GM12865 (cell line): ENCODE data around the gene CEP89.

Source experiments
- DNase-seq: peaks from one replicate; pipeline ENCODE4 v3.0.0; 2010; ENCODE audit warnings: low read depth
- H3K4me3 ChIP-seq: 2 replicates; pipeline ENCODE4 v1.5.1; 2011; ENCODE audit warnings: mild to moderate bottlenecking, low read depth, low read length, control low read depth
- TF ChIP-seq, protein P1 (sequence below): IDR thresholded peaks from 2 replicates; pipeline ENCODE4 v1.5.1; 2011; ENCODE audit warnings: low read length, control low read depth, low read depth, inconsistent platforms; ENCODE audit not compliant: insufficient read depth; ENCODE audit errors: missing control alignments

CEP89 gene

DNA sequence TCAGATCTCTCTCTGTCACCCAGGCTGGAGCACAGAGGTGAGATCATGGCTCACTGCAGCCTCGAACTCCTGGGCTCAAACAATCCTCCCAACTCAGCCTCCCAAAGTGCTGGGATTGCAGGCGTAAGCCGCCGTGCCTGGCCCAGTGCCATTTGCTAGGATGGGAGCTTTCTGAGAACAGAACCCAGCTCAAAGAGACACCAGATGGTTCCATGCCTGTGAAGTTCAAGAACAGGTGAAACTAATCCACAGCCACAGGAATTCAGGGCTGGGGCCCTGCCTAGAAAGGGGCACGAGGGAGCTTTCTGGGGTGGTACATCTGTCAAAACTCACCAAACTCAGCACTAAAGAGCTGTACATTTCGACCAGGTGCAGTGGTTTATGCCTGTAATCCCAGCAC is 106.4 kb downstream of the CEP89 start:
- no peak for DNase-seq
- H3K4me3 ChIP-seq = no peak overlapping the region
- TF ChIP-seq, protein P1, sequence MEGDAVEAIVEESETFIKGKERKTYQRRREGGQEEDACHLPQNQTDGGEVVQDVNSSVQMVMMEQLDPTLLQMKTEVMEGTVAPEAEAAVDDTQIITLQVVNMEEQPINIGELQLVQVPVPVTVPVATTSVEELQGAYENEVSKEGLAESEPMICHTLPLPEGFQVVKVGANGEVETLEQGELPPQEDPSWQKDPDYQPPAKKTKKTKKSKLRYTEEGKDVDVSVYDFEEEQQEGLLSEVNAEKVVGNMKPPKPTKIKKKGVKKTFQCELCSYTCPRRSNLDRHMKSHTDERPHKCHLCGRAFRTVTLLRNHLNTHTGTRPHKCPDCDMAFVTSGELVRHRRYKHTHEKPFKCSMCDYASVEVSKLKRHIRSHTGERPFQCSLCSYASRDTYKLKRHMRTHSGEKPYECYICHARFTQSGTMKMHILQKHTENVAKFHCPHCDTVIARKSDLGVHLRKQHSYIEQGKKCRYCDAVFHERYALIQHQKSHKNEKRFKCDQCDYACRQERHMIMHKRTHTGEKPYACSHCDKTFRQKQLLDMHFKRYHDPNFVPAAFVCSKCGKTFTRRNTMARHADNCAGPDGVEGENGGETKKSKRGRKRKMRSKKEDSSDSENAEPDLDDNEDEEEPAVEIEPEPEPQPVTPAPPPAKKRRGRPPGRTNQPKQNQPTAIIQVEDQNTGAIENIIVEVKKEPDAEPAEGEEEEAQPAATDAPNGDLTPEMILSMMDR = no peak

DNA sequence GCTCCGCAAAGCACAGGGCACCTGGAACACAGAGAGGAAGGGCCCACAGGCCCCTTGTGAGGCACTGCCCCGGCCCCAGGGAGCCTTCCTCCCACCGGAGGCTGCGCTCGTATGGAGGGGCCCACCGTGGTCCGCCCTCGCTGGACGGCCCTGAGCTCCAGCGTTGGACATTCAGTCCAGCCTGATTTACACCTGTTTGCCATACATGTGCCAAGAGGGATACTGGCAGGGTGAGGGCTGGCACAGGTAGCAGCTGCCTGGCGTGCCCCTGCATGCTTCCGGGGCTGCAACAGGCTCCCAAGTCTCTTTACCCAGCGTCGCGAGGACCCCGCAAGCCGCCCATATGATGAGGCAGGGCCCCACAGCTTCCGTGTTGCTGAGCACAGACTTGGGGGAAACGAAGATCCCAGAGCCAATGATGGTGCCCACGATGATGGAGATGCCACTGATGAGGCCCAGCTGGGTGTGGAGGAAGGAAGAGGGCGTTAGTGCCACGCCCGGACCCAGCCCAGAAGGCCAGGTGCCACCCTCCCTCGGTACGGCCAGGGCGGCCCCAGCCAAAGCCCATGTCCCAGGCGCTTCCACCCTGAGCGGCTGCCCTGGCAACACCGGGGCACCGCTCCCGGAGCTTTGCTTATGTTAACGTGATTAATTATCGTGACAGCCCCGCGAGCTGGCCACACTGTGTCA is 107.3 kb downstream of the CEP89 start:
- H3K4me3 ChIP-seq = no peak overlapping the region
- TF ChIP-seq, protein P1 = no peak
- no peak for DNase-seq

DNA sequence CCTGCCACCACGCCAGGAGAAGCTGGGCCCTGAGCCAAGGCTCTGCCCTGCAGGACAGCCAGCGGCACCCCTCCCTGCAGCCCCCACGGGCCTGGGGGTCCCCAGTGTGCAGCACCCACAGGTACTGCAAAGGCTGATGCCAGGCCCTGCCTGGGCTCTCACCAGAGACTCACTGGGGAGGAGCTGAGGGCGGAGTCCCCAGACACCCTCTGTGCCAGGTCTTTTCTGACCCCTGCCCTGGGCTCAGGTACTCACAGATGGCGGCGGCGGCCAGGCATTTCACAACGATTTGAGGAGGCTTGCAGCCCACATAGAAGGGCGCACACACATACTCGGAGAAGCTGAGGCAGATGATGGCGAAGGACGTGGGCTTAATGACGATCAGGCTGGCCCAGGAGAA is 107.9 kb downstream of the CEP89 start:
- no peak overlapping the region for H3K4me3 ChIP-seq
- DNase-seq = no peak
- TF ChIP-seq, protein P1 = no peak

DNA sequence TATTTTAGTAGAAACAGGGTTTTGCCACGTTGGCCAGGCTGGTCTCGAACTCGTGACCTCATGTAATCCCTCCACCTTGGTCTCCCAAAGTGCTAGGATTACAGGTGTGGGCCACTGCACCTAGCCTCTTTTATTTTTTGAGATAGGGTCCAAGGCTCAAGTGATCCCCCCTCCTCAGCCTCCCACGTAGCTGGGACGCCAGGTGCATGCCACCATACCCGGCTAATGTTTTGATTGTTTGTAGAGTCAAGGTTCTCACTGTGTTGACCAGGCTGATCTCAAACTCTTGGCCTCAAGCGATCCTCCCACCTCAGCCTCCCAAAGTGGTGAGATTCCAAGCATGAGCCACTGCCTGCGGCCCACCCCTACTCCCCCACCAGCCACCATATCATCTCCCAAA is 108.5 kb downstream of the CEP89 start:
- no peak overlapping the region for H3K4me3 ChIP-seq
- no peak for DNase-seq
- TF ChIP-seq, protein P1 = no peak

DNA sequence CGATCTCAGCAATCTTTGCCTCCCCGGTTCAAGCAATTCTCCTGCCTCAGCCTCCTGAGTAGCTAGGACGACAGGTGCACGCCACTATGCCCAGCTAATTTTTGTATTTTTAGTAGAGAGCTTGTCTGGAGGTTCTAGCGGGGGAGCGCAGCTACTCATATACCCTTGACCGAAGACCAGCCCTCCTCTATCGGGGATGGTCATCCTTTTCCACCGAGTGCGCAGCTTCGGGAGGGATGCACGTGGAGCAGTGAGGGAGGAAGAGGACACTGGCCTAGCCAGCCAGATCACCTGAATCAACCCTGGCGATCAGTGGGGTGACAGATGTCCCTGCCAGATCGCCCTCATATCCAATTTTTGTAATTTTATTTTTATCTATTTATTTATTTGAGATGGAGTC is 109.0 kb downstream of the CEP89 start:
- TF ChIP-seq, protein P1 = no peak

DNA sequence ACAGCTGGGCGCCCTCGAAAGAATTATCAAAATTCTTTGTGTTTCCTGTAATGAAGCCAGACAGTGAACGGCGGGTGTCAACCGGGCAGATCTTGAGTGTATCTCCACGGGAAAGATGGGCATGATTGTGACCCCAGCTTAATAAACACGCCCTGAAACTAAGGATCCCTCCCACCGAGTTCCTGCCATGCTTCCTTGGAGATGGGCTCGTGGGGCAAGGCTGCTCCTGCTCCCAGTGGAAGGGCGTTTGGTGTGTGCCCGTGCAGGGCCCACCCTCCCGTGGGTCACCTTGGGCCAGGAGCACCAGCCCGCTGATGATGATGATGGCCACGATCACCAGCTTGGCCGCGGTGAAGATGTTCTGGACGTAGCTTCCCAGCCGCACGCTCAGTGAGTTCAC is 109.6 kb downstream of the CEP89 start:
- TF ChIP-seq, protein P1 = no peak
- no peak overlapping the region for H3K4me3 ChIP-seq
- no peak for DNase-seq

More for the DNA sequence above, 109.0 kb downstream of the CEP89 start:
- no peak overlapping the region for H3K4me3 ChIP-seq
- DNase-seq = no peak

DNA sequence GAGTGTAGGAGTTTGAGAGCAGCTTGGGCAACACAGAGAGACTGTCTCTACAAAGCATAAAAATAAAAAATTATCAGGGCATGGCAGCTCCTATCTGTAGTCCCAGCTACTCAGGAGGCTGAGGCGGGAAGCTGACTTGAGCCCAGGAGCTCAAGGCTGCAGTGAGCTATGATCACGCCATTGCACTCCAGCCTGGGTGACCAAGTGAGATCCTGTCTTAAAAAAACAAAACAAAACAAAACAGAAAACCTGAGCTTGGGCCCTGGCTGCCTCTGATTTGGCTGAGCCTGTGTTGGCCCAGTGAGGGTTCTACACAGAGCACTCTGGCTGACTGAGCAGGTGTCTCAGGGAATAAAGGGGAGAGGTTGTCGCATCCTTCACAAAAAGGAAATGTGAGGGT is 110.2 kb downstream of the CEP89 start:
- TF ChIP-seq, protein P1 = no peak
- no peak for DNase-seq
- H3K4me3 ChIP-seq = no peak overlapping the region
